ENCODE data around the gene MGAT4A.
A peak's percentile ranks its signal among the peaks of the same experiment; 100 is the strongest.
"Not testable (repeated sequence)": the region's sequence is repeated elsewhere in the genome, so short reads cannot be mapped to it uniquely, and the experiment has no call there.

Gene MGAT4A

DNA sequence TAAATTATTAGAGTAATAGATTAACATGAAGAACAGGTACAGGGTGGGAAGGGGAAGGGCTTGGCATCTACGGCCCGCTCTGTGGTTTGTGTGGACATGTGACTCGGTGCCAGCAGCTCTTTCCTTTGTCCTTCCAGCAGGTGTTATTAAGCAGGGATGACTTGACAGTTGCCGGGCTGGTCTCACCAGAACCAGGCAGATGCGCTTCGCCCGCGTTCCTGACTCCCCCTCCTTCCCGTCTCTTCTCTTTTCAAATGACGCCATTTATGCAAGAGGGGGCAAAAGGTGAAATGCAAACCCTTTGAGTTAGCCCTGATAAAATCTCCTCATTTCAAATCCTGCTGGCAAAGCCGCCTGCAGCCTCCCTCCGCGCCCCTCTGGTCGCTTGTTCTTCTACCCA, 38.9 kb upstream of the MGAT4A start:
- Mint-ChIP-seq H3K4me1 (peaks cover 79% of the 10 kb centered on the region), H3K27ac (ENCODE audit: low read depth) (peak overlapping the region; percentile 97), H3K27me3 (no peaks in the 10 kb centered on the region), H3K4me3 (peak overlapping the region; percentile 84), H3K9me3 (no peaks in the 10 kb centered on the region), H3K36me3 (ENCODE audit: insufficient read depth) (peaks cover 22% of the 10 kb centered on the region)
- ATAC-seq (replicated peaks; ENCODE audit: extremely low read depth, poor library complexity, severe bottlenecking), result no peak
- peak in 1 of 2 donors; percentile 27 for DNase-seq (ENCODE audit: low spot score in 2 of 2)

DNA sequence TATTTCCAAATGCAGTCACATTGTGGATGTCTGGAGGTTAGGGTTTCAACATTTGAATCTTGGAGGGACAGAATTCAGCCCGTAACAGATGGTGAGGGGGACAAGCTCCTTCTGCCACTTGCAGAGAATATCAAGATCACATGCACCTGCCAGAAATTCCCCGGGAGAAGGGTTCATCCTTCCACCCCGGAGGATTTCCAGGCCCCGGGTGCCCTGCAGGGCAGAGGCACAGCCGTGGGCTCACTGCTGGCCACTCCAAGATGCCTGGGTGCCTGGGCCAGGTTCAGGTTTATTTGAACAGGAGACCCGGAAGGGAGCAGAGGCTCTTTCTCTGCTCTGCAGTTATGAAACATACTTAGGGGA, 38.2 kb upstream of the MGAT4A start:
- peaks cover 76% of the 10 kb centered on the region for H3K4me1 Mint-ChIP-seq
- H3K27ac Mint-ChIP-seq (ENCODE audit: low read depth), result peak overlapping the region; percentile 80
- DNase-seq (ENCODE audit: low spot score in 2 of 2) (no peak), ATAC-seq (replicated peaks; ENCODE audit: extremely low read depth, poor library complexity, severe bottlenecking) (no peak)
- H3K9me3 Mint-ChIP-seq, result no peaks in the 10 kb centered on the region
- H3K27me3 Mint-ChIP-seq, result no peaks in the 10 kb centered on the region
- peak overlapping the region; percentile 84 for H3K4me3 Mint-ChIP-seq
- H3K36me3 Mint-ChIP-seq (ENCODE audit: insufficient read depth), result peaks cover 22% of the 10 kb centered on the region

DNA sequence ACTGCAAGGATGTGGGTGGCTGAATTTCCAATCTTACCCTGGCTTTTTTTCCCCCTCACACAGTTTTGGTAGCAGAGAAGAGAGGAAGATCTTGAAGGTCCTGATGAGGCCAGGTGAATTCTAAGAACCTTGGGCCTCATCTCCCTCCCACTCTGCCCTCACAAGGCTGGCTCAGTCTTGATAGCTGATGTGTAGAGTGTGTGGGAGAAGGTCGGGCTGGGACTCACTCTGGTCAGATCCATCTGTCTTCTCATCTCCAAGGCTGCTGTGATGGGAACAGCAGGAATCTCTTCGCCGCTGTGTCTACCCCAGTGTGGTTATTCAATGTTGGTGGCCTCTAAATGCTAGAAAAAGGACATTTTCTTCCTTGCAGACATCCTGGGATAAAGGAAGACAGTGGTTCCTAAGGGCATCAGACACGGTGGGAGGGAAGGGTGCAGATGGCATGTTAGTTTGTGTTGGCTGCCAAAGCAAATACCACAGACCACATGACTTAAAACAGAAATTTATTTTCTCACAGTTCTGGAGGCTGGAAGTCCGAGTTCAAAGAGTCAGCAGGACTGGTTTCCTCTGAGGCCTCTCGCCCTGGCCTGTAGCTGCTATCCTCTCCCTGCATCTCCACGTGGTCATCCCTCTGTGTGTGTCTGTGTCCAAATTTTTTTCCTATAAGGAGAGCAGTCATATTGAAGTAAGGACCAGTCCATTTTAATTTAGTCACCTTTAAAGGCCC, 37.6 kb upstream of the MGAT4A start:
- no peaks in the 10 kb centered on the region for H3K27me3 Mint-ChIP-seq
- H3K36me3 Mint-ChIP-seq (ENCODE audit: insufficient read depth), result peaks cover 22% of the 10 kb centered on the region
- ATAC-seq (replicated peaks; ENCODE audit: extremely low read depth, poor library complexity, severe bottlenecking), result no peak
- peaks cover 74% of the 10 kb centered on the region for H3K4me1 Mint-ChIP-seq
- no peaks in the 10 kb centered on the region for H3K9me3 Mint-ChIP-seq
- peak overlapping the region; percentile 84 for H3K4me3 Mint-ChIP-seq
- H3K27ac Mint-ChIP-seq (ENCODE audit: low read depth), result peak overlapping the region; percentile 80
- DNase-seq (ENCODE audit: low spot score in 2 of 2), result no peak

DNA sequence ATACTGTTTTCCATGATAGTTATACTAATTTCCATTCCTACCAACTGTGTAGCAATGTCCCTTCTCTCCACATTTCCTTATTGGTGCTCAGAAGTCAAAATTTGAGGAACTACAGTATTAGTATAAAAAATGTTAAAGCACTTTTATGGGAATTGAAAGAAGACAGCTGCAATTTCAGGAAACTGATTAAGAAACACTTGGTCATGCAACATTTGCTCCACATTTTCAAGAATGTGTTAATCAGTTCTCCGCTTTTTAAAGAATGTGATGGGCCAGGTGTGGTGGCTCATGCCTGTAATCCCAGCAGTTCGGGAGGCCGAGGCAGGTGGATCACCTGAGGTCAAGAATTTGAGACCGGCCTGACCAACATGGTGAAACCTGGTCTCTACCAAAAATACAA, 33.6 kb upstream of the MGAT4A start:
- ATAC-seq (replicated peaks; ENCODE audit: extremely low read depth, poor library complexity, severe bottlenecking) (no peak), DNase-seq (ENCODE audit: low spot score in 2 of 2) (no peak)
- Mint-ChIP-seq H3K36me3 (ENCODE audit: insufficient read depth) (peaks cover 4% of the 10 kb centered on the region), H3K4me1 (peaks cover 67% of the 10 kb centered on the region), H3K4me3 (no peak overlapping the region), H3K27me3 (no peaks in the 10 kb centered on the region), H3K27ac (ENCODE audit: low read depth) (no peak overlapping the region), H3K9me3 (no peaks in the 10 kb centered on the region)

DNA sequence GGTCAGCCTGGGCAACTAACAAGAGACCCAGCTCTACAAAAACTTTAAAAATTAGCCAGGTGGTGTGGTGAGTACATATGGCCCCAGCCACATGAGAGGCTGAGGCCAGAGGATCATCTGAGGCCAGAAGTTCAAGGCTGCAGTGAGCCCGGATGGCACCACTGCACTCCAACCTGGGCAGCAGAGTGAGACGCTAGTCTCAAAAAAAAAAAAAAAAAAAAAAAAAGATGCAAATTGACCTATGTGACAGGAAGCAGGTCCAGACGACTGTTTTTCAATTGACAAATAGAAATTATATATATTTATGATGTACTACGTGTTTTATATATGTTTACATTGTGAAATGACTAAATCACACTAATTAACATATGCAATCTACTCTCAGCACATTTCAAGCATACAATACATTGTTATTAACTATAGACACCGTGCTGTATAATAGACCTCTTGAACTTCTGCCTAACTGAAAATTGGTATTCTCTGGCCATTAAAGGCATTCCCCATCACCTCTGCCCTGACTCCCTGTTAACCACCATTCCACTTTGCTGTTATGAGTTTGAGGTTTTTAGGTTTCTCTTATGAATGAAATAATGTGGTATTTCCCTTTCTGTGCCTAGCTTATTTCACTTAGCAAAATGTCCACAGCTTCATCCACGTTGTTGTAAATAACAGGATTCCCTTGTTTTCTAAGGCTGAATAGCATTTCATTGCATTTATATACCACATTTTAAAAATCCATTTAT, 32.4 kb upstream of the MGAT4A start:
- H3K9me3 Mint-ChIP-seq, result no peaks in the 10 kb centered on the region
- no peak overlapping the region for H3K27ac Mint-ChIP-seq (ENCODE audit: low read depth)
- no peak for DNase-seq (ENCODE audit: low spot score in 2 of 2)
- no peak overlapping the region for H3K4me3 Mint-ChIP-seq
- H3K36me3 Mint-ChIP-seq (ENCODE audit: insufficient read depth), result peaks cover 2% of the 10 kb centered on the region
- peaks cover 66% of the 10 kb centered on the region for H3K4me1 Mint-ChIP-seq
- ATAC-seq (replicated peaks; ENCODE audit: extremely low read depth, poor library complexity, severe bottlenecking), result no peak
- no peaks in the 10 kb centered on the region for H3K27me3 Mint-ChIP-seq

DNA sequence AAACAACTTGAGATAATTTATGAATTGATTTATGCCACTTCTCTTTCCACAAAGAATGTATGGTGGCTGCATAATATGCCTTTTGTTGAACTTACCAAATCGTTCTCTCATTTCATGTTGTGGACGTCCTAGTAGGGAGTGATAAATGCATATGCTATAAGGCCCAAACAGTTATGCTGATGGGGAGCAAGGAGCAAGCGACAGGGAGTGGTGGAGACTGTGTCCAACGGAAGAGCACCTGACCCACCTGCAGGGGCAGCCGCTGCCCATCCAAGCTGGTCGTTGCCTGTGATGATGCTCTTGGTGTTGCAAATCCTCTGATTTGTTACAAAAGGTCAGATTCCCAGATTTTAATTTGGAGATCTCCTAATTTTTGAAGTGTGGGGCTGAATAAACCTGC, 31.0 kb upstream of the MGAT4A start:
- peak overlapping the region; percentile 58 for H3K27ac Mint-ChIP-seq (ENCODE audit: low read depth)
- H3K36me3 Mint-ChIP-seq (ENCODE audit: insufficient read depth), result peaks cover 5% of the 10 kb centered on the region
- peaks cover 70% of the 10 kb centered on the region for H3K4me1 Mint-ChIP-seq
- H3K9me3 Mint-ChIP-seq, result no peaks in the 10 kb centered on the region
- H3K27me3 Mint-ChIP-seq, result no peaks in the 10 kb centered on the region
- ATAC-seq (replicated peaks; ENCODE audit: extremely low read depth, poor library complexity, severe bottlenecking) (no peak), DNase-seq (ENCODE audit: low spot score in 2 of 2) (no peak)
- H3K4me3 Mint-ChIP-seq, result peak overlapping the region; percentile 5

DNA sequence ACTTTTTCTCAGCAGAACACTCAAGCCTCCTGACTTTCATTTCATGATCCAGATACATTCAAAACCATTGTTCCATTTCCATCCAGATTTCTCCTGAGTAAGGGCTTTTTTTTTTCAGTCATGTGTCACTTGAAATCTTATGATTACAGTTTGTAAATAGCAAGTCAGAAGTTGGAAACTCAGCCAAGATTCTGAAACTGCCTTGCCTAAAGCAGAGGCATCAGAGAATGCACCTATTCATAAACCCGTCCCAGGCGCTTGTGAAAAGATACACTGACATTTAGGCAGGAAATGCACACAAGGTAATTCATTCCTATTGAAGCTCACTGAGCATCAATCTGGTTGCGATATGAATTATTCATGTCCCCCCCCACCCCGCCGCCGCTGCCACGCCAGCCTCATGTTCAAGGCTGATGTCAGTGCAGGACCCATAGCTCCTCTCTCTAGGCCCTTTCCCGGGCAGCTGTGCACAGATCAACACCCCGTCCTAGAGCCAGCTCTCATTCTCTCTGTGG, 30.4 kb upstream of the MGAT4A start:
- Mint-ChIP-seq H3K36me3 (ENCODE audit: insufficient read depth) (peaks cover 5% of the 10 kb centered on the region), H3K4me1 (peaks cover 65% of the 10 kb centered on the region), H3K27me3 (no peaks in the 10 kb centered on the region), H3K4me3 (peak overlapping the region; percentile 30), H3K27ac (ENCODE audit: low read depth) (peak overlapping the region; percentile 58), H3K9me3 (no peaks in the 10 kb centered on the region)
- DNase-seq (ENCODE audit: low spot score in 2 of 2) (no peak), ATAC-seq (replicated peaks; ENCODE audit: extremely low read depth, poor library complexity, severe bottlenecking) (no peak)

DNA sequence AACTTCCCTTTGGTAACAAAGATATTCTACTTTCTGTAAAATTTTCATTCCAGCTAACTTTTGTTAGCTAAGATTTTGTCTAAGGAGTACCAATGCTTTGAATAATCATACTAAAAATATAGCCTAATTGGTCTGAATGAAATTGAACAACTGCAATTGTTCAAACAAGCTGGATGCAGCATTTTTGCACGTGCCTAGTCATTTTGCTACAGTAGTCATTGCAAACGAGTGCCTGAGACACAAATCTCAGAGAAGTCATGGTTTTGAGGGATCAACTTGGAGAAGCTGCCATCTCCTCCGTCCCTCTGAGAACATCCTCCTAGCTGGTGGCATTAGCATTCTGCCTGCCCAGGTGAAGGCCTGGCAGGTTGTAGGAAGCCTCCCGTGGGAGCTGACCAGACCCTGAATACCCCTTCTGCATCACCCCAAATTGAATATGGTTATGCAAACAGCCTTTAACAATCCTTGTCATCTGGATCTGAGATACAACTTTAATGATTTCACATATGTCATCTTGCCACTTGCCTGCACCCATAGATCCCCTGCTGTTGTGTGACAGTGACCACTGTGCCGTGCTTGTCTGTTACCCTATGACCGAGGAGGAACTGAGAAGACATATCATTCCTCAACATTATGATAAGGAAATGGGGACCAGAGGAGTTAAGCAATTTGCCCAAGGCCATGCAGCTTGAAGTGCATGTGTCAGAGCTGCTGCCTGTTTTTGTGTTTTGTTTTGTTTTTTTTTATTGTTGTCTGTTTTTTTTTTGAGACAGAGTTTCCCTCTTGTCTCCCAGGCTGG, 29.1 kb upstream of the MGAT4A start:
- Mint-ChIP-seq H3K36me3 (ENCODE audit: insufficient read depth) (peaks cover 3% of the 10 kb centered on the region), H3K27ac (ENCODE audit: low read depth) (peak overlapping the region; percentile 58), H3K27me3 (no peaks in the 10 kb centered on the region), H3K4me1 (peaks cover 64% of the 10 kb centered on the region), H3K9me3 (no peaks in the 10 kb centered on the region), H3K4me3 (no peak overlapping the region)
- no peak for ATAC-seq (replicated peaks; ENCODE audit: extremely low read depth, poor library complexity, severe bottlenecking)
- DNase-seq (ENCODE audit: low spot score in 2 of 2), result no peak

DNA sequence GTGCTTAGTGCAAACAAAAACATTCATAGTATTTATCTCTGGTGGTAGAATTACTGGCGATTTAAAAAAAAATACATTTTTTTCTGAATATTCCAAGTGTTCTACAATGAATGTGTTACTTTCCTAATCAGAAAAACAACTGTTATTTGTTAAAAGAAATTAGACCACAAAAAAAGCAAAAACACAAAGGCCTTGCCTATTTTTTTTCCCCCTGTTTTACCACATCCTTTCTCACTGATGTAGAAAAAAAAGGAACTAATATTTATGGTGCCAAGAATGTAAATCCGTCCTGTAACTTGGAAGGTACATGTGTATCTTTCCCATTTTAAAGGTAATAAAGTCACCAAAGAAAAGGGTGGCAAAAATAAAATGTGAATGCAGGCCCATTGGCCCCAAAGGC, 28.4 kb upstream of the MGAT4A start:
- Mint-ChIP-seq H3K4me1 (peaks cover 64% of the 10 kb centered on the region), H3K4me3 (no peak overlapping the region)

DNA sequence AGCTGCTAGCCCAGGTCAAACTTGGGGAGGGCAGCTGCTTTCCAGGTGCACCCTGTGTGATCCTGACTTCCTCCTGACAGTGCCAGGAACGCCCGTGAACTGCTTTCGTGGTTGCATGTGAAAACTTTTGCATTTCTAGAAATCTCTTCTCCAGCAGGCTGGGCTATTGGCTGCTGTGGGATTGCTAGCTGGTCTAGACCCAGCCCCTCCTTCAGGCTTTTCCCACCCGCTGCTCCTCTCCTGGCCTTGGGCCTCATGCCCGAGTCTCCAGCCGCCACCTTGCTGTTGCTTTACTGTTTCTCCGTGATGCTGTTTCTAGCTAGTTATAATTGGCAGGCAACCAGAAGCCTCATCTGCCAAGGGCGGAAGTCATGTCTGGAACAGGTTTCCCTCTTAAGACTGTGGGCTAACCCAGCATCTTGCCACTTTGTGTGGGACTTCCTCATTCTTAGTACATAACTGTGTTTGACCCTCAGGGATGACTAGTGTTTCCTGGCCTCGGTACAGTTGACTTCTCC, 27.0 kb upstream of the MGAT4A start:
- Mint-ChIP-seq H3K9me3 (no peaks in the 10 kb centered on the region), H3K36me3 (ENCODE audit: insufficient read depth) (peaks cover 3% of the 10 kb centered on the region), H3K27me3 (no peaks in the 10 kb centered on the region), H3K27ac (ENCODE audit: low read depth) (peak overlapping the region; percentile 99), H3K4me3 (peak overlapping the region; percentile 77), H3K4me1 (peaks cover 59% of the 10 kb centered on the region)
- DNase-seq (ENCODE audit: low spot score in 2 of 2), result peak in 1 of 2 donors; percentile 56
- peak; percentile 84 for ATAC-seq (replicated peaks; ENCODE audit: extremely low read depth, poor library complexity, severe bottlenecking)

More for the DNA sequence above, 28.4 kb upstream of the MGAT4A start:
- peaks cover 3% of the 10 kb centered on the region for H3K36me3 Mint-ChIP-seq (ENCODE audit: insufficient read depth)
- no peaks in the 10 kb centered on the region for H3K27me3 Mint-ChIP-seq
- DNase-seq (ENCODE audit: low spot score in 2 of 2) (no peak), ATAC-seq (replicated peaks; ENCODE audit: extremely low read depth, poor library complexity, severe bottlenecking) (peak; percentile 29)
- no peak overlapping the region for H3K27ac Mint-ChIP-seq (ENCODE audit: low read depth)
- H3K9me3 Mint-ChIP-seq, result no peaks in the 10 kb centered on the region

DNA sequence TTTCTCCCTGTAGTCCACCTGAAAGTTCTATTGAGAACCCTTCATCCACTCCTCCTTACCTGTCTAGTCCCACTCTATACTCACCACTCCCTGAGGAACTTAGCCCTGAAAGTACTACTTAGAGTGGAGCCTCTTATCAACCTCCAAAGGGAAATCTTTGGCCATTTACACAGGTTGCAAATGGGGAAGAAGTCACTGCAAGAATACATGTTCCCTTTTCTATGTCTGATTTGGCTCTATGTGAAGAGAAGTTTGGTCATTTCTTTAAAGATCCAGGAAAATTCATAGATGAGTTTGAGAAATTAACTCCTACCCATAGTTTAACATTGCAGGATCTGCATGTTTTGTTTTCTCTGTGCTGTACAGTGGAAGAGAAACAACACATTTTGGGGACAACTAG, 22.9 kb upstream of the MGAT4A start:
- peaks cover 3% of the 10 kb centered on the region for H3K36me3 Mint-ChIP-seq (ENCODE audit: insufficient read depth)
- H3K4me1 Mint-ChIP-seq, result peaks cover 39% of the 10 kb centered on the region
- H3K9me3 Mint-ChIP-seq, result no peaks in the 10 kb centered on the region
- no peaks in the 10 kb centered on the region for H3K27me3 Mint-ChIP-seq
- DNase-seq (ENCODE audit: low spot score in 2 of 2), result no peak
- H3K27ac Mint-ChIP-seq (ENCODE audit: low read depth), result peak overlapping the region; percentile 5
- H3K4me3 Mint-ChIP-seq, result no peak overlapping the region
- ATAC-seq (replicated peaks; ENCODE audit: extremely low read depth, poor library complexity, severe bottlenecking), result no peak

DNA sequence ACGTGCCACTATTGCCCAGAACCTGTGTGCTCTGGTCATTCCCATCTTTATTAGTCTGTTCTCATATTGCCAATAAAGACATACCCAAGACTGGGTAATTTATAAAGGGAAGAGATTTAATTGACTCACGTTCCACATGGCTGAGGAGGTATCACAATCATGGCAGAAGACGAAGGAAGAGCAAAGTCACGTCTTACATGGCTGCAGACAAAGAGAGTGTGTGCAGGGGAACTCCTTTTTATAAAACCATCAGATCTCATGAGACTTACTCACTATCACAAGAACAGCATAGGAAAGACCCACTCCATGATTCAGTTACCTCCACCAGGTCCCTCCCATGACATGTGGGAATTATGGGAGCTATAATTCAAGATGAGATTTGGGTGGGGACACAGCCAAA, 21.8 kb upstream of the MGAT4A start:
- not testable (repeated sequence) for H3K36me3 Mint-ChIP-seq (ENCODE audit: insufficient read depth); DNase-seq (ENCODE audit: low spot score in 2 of 2); H3K4me3 Mint-ChIP-seq; H3K9me3 Mint-ChIP-seq; ATAC-seq (replicated peaks; ENCODE audit: extremely low read depth, poor library complexity, severe bottlenecking); H3K27ac Mint-ChIP-seq (ENCODE audit: low read depth); H3K27me3 Mint-ChIP-seq
- peaks cover 43% of the 10 kb centered on the region for H3K4me1 Mint-ChIP-seq

All from central memory CD8-positive, alpha-beta T cell (primary cell).